Liver (tissue), 3 donors: ENCODE data around the gene SLIT3.

Experiments
- EGR1 ChIP-seq, 2 donors: IDR thresholded peaks; 2 replicates each; pipeline ENCODE4 v1.6.1; 2016 to 2018; ENCODE audit warnings: antibody characterized with exemption in 2 of 2, low read depth in 2 of 2
- GABPA ChIP-seq, 2 donors: IDR thresholded peaks in 1 of 2; conservative IDR thresholded peaks in 1 of 2; 2 replicates each; pipeline ENCODE4 v1.6.1; 2016; ENCODE audit warnings: antibody characterized with exemption in 2 of 2, mild to moderate bottlenecking in 1 of 2, moderate library complexity in 1 of 2
- HNF4G ChIP-seq: IDR thresholded peaks from 2 replicates; pipeline ENCODE4 v1.6.1; 2016; ENCODE audit warnings: antibody characterized with exemption
- JUND ChIP-seq, 2 donors: IDR thresholded peaks; 2 replicates each; pipeline ENCODE4 v1.6.1; 2016; ENCODE audit warnings: antibody characterized with exemption in 2 of 2
- NR2F2 ChIP-seq: IDR thresholded peaks from 2 replicates; pipeline ENCODE4 v1.6.1; 2016; ENCODE audit warnings: antibody characterized with exemption
- SP1 ChIP-seq: IDR thresholded peaks from 2 replicates; pipeline ENCODE4 v1.6.1; 2018; ENCODE audit warnings: antibody characterized with exemption, mild to moderate bottlenecking
- TF ChIP-seq, protein P1 (sequence below): fragments of 150-350 bp; IDR thresholded peaks from 2 replicates; pipeline ENCODE4 v1.5.1; 2017; ENCODE audit warnings: improper control_type of control experiment, low read depth, low read length; ENCODE audit not compliant: missing input control
- TF ChIP-seq, protein P2 (sequence below): IDR thresholded peaks from 2 replicates; pipeline ENCODE4 v1.6.1; 2016; ENCODE audit warnings: antibody characterized with exemption, mild to moderate bottlenecking
- TF ChIP-seq, protein P3 (sequence below): IDR thresholded peaks from 2 replicates; pipeline ENCODE4 v1.6.1; 2016; ENCODE audit warnings: antibody characterized with exemption
- TF ChIP-seq, protein P4 (sequence below): IDR thresholded peaks from 2 replicates; pipeline ENCODE4 v1.6.1; 2016; ENCODE audit warnings: antibody characterized with exemption
- donor health status: healthy.
- donor health status: healthy.

DNA sequence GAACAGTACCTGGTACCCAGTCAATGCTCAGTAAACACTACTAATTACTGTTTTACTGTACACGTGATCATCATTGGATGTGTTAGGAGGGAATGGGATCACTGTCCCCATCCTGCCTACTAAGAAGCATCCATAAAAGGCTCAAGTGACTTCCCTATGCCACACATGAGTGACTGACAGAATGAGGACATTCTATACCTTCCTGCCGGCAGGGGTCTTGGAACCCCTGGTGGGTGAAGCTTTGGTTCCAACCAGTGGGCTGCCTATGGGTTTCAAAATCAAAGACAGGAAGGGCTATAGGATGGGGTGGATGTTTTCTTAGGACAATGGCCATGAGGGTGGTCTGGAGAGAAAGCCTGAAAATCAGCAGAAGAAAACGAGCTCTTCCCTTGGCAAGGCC lies 512.2 kb downstream of the SLIT3 start:
- TF ChIP-seq, protein P1, sequence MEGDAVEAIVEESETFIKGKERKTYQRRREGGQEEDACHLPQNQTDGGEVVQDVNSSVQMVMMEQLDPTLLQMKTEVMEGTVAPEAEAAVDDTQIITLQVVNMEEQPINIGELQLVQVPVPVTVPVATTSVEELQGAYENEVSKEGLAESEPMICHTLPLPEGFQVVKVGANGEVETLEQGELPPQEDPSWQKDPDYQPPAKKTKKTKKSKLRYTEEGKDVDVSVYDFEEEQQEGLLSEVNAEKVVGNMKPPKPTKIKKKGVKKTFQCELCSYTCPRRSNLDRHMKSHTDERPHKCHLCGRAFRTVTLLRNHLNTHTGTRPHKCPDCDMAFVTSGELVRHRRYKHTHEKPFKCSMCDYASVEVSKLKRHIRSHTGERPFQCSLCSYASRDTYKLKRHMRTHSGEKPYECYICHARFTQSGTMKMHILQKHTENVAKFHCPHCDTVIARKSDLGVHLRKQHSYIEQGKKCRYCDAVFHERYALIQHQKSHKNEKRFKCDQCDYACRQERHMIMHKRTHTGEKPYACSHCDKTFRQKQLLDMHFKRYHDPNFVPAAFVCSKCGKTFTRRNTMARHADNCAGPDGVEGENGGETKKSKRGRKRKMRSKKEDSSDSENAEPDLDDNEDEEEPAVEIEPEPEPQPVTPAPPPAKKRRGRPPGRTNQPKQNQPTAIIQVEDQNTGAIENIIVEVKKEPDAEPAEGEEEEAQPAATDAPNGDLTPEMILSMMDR, result no peak
- TF ChIP-seq HNF4G (no peak), JUND (IDR thresholded peaks at IDR 0.05) (no peak), SP1 (no peak), GABPA (IDR thresholded peaks at IDR 0.05 in 1 of 2, conservative IDR thresholded peaks at IDR 0.05 in 1 of 2) (no peak), NR2F2 (no peak), EGR1 (IDR thresholded peaks at IDR 0.05; ENCODE audit: low read depth in 2 of 2) (no peak)
- TF ChIP-seq, protein P2, sequence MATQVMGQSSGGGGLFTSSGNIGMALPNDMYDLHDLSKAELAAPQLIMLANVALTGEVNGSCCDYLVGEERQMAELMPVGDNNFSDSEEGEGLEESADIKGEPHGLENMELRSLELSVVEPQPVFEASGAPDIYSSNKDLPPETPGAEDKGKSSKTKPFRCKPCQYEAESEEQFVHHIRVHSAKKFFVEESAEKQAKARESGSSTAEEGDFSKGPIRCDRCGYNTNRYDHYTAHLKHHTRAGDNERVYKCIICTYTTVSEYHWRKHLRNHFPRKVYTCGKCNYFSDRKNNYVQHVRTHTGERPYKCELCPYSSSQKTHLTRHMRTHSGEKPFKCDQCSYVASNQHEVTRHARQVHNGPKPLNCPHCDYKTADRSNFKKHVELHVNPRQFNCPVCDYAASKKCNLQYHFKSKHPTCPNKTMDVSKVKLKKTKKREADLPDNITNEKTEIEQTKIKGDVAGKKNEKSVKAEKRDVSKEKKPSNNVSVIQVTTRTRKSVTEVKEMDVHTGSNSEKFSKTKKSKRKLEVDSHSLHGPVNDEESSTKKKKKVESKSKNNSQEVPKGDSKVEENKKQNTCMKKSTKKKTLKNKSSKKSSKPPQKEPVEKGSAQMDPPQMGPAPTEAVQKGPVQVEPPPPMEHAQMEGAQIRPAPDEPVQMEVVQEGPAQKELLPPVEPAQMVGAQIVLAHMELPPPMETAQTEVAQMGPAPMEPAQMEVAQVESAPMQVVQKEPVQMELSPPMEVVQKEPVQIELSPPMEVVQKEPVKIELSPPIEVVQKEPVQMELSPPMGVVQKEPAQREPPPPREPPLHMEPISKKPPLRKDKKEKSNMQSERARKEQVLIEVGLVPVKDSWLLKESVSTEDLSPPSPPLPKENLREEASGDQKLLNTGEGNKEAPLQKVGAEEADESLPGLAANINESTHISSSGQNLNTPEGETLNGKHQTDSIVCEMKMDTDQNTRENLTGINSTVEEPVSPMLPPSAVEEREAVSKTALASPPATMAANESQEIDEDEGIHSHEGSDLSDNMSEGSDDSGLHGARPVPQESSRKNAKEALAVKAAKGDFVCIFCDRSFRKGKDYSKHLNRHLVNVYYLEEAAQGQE, result no peak
- TF ChIP-seq, protein P3, sequence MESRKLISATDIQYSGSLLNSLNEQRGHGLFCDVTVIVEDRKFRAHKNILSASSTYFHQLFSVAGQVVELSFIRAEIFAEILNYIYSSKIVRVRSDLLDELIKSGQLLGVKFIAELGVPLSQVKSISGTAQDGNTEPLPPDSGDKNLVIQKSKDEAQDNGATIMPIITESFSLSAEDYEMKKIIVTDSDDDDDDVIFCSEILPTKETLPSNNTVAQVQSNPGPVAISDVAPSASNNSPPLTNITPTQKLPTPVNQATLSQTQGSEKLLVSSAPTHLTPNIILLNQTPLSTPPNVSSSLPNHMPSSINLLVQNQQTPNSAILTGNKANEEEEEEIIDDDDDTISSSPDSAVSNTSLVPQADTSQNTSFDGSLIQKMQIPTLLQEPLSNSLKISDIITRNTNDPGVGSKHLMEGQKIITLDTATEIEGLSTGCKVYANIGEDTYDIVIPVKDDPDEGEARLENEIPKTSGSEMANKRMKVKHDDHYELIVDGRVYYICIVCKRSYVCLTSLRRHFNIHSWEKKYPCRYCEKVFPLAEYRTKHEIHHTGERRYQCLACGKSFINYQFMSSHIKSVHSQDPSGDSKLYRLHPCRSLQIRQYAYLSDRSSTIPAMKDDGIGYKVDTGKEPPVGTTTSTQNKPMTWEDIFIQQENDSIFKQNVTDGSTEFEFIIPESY, result no peak
- TF ChIP-seq, protein P4, sequence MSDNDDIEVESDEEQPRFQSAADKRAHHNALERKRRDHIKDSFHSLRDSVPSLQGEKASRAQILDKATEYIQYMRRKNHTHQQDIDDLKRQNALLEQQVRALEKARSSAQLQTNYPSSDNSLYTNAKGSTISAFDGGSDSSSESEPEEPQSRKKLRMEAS, result no peak
